HG03045 (cell line): Measurements from ENCODE around the gene ITGB2.

ENCODE experiments used
- ATAC-seq: cut with Tn5 transposase; IDR thresholded peaks from one replicate; pipeline ENCODE4 v1.9.1; 2021; ENCODE audit warnings: mild to moderate bottlenecking, moderate library complexity; ENCODE audit not compliant: unreplicated experiment

Gene ITGB2

DNA sequence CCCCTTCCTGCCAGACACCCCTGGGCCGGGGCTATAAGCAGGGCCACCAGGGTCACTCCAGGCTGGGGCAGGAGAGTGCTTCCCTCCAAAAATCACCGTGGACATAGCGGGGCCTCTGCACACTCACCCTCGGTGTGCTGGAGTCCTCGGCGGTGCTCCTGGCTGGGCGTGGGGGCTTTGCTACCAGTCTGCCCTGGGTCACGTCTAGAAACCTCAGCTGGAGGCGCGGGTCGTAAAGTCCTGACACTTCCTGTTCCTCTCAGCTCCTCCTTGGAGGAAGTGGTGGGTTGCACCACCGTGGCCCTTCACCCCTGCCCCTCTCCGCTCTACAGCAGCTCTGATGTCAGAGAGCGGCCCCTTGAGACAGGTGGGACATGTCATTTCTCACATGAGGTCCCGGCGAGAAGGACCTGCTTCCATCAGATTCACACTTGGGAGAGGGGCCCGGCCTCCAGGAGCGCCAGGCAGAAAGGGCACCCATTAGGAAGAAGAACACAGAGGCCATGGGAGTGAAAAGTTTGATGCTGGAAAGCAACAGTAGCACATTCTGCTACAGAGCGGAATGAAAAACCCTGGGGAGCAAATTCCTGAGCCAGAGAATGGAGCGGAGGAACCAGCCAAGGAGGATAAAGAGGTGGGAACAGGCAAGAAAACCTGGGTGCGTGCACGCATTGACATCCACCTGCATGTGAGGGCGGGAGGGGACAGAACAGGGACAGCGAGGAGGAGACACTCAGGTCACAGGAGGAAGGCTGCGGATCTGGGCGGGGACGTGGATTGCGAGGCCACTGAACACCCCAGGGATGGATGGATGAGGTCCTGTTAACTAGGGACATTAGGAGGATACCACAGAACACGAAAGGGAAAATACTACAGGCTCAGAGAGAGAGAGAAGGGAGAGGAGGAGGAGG lies at the start of gene ITGB2:
Gene ITGB2, minus strand, starts transcription at position 206 of the 911 bp plus-strand sequence. CDS start 10,117 bp downstream, outside the sequence.
- no peak for ATAC-seq

DNA sequence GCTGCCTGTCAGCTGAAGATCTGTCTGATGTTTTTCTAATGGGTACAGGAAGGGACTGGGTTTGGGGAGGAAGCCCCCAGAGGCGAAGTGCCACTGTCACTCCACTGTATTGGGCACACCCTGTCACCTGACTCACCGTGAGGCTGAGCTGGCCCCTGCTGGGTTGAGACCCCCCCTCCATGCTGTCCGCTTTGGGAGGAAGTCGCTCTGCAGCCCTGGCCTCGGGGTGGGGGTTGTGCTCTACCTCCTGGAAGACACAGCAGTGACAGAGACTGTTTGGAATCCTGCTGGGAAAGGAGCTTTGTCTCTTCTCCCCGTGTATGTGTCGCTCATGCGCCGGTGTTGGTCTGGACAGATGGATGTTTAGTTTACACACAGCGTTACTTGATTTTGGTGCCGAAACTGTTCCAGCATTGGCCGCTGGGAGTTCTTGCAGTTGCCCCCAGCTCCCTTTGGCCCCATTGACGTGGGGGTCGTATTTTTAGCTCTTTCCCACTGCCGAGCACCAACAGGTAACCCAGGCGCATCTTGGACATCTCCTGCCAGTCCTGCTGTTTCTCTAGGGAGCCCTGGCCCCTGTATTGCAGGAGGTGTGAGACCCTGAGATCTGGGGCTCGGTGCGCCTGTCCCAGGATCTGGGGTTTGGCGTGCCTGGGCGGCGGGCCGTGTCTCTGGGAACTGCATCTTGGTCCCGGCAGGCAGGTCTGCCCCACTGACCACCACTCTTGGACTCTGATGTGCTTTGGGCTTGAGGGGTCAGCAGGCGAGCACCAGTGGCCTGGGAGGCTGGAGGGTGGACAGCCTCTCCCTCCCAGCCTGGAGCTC lies 49.4 kb upstream of the ITGB2 start:
- no peak for ATAC-seq

DNA sequence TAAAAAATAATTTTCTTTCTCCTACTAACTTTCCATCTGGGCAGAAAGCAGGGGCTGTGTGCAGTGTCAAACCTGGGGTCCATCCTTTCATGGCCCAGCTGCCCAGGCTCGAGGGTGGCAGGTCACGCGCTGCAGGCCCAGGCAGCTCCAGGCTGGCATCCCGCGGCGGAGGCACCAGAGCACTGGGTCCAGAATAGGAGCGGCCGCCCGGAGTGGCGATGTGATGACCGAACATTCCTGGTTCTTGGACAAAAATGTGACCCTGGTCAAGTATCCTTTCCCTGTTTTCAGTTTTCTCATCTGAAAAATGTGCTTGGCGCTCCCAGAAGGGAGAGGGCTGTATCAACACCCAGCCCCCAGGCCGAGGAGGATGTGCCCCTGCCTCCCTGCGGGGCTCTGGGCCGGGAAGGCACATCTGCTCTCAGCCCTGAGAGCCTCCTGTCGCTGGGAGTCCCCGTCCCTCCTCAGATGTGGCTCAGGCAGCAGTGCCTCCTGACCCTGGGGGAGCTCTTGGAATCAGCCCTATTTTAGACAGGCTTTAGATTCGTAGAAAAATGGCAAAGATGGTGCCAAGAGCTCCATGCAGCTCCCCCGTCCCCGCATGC lies 48.5 kb upstream of the ITGB2 start:
- no peak for ATAC-seq

DNA sequence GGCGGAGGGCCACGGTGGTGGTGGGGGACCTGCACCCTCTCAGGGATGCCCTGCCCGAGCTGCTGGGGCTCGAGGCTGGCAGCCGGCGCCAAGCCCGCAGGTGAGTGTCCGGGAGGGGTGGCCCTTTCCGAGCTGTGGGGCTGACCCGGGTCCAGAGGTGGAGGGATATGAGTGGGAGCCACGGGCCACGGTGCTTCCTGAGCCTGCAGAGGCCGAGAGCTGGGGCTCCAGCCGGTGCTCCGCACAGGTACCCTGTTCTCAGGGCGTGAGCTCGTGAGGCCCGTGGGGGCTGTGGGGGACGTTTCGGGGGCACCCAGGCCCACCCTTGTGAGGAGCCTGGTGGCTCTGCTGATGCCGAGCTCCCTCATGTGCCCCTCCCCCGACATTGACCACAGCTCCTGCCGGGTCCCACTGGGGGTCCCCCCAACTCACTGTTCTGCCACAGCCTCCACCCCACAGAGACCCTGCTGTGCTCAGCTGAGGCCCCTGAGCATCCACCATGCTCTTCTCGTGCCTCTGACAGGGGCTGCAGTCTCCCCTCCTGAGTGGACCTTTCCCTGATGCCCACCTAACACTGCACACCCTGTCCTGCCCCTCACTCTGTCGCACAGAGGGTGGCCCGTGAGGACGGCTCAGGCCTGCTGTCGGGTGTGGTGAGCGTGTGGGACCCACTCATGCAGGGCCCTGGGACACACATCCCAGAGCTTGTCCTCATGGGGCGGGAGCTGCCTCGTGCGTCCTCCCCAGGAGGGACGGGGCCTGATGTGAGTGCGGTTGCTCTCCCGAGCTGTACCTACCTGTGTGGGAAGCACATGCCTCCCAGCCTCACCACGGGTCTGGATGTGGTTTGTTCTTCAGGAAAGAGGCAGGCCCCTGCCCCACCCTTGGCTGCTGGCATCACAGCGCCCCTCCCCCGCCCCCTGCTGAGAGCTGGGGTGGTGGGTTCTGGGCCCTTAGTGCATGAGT lies 46.7 kb upstream of the ITGB2 start:
- no peak for ATAC-seq

DNA sequence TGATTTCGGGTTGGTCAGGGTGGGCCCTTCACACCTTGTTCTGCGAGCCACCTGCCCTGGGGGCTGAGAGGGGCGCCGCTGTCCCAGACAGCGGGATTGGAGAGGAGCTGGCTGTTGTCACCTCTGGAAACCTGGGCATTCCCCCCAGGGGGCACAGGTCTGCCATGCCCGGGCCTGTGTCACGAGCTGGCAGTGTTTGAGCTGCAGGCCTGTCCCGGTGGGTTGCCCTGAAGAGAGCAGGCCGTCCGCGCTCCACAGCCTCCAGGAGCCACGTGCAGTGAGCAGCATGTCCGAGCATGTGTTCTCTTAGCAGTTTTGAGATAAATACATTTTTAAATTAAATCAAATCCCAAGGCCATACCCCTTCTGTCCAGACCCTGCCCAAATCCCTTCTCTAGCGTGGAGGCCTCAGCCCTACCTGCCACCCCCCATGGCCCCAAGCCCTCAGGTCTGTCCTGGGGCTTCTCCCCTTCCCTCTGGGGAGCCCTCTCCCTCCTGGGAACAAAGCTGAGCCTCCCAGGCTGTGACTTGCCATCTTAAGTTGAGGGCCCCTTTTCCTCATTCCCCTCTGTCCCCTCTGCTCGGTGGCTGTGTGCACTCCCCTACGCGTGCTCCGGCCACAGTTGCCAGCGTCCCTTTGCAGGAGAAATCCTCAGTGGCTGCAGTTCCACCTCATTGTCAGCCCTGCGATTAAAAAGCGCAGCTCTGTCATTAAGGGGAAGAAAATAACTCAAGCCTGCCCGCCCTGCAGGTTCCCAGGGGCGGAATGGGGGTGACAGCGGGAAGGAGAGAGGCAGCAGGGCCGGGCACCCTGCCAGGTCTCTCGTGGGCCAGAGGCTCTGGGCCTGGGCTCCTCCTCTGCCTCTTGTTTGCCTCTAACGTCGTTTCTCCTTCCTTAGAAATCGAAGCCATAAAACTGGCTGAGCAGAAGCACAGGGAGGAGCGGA lies 45.7 kb upstream of the ITGB2 start:
- ATAC-seq = no peak

DNA sequence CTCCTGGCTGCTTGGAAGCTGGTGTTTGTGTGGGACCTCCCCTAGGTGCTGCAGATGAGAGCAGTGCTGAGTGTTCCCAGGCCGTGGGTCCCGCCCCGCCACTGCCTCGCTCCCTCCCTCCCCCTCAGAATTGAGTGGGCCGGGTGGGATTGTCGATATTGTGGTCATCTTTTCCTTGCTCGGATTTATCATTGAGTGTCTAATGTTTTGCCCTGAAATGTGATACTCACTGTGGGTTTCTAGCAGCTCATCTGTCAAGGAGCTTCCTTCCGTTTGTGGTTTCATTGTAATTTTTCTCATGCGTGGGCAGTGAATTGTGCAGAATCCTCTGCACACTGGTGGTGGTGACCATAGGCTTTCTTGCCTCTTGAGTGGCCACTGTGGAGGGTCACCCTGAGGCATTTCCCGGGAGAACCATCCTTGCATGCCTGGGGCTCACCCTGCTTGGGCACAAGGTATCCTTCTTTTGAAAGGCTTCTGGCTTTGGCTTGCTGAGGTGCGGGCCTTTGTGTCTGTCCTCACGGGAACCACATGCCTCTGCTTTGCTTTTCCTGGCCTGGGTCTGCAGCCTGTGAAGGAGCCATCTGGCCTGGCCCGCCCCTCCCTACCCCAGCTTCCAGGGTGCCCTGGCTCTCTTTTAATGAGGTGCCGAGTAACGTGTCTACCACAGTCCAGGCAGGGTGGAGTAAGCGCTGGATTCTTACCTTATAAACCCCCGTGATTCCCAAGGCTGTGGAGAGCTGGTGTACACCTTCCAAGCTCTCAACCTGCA lies 44.7 kb upstream of the ITGB2 start:
- ATAC-seq = no peak

DNA sequence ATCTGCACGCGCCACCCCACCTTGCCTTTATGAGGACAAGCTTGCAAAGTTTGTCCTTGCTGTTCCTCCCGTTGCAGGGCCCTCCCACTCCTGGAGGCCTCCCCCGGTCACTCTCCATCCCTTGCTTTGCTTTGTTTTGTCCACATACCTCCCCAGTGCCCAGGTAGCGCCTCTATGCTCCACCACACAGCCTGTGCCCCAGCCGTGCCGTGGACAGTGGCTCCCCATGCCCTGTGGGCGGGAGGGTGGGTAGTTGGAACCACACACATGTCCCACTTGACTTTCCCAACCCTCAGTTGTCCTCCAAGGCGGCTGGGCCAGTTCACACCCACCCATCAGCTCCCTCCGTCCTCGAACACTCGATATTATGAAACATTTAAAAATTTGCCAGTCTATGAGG lies 43.7 kb upstream of the ITGB2 start:
- ATAC-seq = no peak

DNA sequence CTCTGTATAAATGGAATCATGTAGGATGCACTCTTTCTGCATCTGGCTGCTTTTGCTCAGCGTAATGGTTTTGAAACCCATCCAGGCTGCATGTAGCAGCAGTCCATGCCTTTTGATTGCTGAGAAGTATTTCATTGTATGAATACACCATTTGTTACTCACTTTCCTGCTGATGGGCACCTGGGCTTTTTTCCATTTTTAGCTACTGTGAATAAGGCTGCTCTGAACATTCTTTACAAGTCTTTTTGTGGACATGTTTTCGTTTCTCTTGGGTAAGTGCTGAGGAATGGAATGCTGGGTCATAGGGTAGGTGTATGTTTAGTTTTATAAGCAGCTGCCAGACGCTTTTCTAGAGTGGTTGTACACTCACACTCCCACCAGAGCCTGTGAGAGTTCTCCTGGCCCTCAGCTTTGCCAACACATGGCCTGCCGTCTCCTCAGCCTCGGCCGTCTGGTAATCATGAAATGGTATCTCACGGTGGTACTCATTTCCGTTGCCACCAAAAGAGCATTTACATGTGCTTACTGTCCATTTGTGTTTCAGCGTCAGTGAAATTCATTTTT lies 41.8 kb upstream of the ITGB2 start:
- no peak for ATAC-seq

DNA sequence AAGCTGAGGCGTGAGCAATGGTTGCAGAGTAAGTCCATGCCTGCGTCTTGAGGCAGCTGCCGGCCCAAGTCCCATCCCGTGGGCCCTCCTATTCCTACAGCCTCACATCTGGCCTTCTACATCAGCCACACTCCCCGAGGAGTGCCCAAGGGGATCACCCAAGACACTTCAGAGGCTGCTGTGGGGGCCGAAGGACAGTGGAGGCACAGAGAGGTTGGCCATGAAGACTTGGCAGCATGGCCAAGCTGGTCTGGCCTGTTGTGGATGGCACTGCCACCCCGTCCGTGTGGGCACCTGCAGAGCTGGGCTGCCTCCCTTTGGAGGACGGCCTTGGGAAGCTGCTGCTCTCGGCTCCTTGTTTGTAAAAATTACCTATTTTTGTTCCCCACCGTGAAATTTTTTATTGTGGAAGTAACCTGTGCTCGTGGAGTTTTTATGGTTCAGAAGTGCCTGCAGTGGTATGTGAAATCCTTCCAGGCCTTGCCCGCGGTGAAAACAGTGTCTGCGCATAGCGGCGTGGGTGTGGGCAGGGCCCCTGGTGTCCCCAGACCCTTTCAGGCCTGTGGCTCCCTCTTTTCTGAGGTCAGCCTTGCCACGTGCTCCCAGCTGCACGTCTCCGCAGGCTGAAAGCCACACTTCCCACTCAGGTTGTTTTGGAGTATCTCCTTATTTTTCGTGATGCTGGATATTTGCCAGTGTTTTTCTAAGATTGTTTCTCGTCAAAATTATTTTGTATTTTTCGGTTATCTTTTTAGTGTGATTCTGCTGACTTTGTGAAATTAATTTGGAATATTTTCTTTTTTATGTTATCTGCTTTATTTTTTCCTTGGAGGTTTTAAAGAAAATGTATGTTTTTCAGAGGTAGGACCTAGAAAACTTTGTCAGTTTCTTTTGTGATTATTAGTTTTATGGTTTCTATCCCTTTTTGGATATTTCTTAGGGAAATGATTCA lies 39.7 kb upstream of the ITGB2 start:
- ATAC-seq = no peak

DNA sequence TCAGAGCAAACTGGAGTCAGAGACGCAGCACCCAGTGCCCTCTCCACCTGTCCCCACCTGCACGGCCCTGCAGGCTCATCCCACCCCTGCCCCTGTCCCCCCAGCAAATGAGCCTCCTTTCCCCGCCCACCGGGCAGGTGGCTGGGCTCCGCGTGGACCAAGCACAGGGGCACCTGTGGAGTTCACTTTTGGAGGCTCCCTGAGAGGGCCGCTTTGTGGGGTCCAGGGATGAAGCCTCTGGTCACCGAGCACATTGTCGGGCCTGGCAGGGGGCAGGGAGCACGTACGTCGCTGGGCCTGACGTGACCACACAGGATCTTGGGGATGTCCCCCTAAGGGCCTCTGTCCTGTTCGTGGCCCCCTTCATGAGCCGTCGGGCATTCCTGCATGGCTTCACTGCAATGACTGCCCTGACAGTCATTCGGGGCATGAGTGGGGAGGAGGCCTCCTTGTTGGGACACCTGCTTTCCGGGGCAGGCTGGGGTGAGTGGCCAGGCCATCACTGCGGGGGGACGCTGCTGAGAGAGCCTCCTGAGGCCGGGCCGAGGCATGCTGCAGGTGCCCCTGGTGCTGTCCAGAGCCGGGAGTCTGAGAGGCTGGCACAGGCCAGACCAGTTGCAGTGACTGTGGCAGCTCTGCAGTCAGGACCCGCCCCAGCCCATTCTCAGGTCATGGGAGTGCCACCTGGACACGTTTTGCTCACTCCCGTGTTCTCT lies 38.8 kb upstream of the ITGB2 start:
- ATAC-seq = no peak

DNA sequence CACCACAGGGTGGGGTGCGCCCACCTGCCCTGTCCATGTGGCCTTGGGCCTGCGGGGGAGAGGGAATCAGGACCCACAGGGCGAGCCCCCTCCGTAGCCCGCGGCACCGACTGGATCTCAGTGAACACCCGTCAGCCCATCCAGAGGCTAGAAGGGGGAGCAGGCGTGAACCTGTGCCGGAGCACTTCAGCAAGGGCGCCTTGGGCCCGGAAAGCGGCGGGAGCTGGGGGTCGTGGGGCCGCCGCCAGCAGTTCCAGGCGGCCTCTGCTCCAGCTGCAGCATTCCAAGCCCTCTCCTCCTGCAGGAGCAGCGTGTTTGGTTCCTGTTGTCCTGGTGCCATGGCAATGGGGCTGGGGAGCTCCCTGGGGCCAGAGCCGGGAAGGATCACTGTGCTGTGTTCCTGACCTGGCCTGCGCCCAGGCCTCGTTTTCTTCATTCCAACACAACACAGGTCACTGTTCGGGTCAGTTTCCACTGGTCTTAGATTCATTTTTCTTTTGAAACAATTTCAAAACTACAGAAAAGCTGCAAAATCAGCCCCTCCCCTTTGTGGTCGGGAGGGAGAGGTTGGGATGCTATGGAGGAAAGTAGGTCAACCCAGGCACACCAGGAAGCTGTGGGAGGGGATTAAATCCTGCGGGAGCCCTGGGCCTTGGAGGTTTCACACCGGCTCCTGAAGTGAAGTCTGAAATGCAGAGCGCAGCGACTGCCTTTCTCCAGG lies 37.9 kb upstream of the ITGB2 start:
- no peak for ATAC-seq

DNA sequence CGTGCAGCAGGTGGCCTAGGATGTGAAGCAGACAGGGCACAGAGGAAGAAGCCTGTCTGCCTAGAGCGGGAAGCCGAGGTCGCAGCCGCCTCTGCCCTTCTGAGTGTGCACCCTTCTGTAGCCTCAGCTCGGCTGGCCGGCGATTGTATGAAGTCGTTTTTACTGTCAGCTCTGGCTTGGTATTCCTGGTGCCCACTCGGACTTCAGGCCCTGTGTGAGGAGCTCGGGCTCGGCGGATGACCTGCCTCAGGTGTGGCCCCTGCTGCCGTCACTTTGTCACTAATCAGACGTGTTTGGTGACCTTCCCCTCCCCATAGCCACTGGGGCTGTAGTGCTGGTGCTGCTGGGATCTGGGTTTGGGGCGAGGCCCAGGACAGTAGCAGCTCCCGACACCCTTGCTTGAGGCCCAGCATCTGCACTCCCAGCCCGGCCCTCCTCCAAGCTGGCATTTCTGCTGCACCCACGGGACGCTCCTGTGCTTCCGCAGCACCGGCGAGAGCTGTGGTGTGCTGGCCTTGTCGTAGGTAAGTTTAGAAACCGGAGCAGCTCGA lies 37.3 kb upstream of the ITGB2 start:
- no peak for ATAC-seq

DNA sequence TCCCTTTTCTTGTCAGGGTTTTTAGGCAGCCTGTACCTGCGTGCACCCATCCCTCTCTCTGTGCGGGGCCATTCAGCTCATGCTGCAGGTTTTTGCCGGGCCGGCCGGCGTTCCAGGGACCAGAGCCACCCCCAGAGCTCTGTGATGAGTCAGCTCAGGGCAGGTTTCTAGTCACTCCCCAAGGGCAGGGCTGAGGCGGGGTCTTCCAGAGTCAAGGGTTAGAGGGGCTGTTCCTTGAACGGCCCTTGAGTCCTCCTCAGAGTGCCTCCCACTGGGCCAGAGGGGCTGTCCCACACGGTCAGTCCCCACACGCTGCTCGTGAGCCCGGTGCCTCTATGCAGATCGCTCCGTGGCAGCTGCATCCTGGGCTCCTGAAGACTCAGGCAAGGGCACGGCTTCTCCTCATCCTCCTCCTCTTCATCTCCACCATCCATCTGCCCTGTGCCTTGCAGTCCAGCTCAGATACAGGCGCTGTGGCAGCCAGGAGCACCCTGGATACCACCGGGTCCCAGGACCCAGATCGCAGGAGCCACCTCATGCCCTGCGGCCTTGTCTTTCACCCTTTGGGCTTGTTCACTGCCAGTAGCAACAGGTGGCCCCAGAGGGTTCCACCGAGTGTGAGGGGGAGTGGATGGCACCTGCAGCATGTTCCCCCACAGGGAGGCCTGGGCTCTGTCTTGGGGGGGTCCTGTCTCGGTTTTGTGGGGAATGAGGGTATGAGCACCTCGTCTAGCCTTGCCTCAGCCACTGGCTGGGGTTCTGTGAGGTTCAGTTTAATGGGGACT lies 36.5 kb upstream of the ITGB2 start:
- no peak for ATAC-seq

DNA sequence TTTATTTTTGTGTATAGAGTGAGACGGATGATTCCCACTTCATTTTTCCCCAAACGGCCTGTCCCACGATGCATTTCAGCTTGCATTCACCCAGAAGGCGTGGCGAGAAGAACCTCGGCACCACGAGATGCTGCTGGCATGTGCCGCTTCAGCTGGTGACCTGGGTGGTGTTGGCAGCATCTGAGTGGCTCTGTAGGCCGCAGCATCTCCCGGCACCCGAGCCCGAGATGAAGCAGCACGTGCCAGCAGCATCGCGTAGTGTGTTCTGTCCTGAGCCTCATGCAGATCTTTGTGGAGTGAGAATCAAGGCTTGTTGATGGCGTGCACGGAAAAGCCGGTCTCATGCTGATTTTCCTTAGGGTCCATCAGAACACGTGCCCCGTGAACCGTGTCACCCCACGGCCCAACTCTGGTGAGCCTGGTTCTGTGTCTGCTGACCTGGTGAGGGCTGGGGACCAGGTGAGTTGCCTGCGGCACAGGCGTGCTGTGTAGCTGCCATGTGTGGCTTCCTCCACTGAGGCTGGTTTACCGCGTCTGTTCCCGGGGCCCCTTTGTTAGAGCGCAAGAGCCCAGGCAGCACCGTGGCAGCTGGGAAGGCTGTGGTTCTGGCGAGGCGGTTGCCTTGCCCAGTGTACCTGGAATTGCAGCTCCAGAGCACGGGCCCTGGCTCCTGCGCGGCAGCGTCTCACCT lies 35.8 kb upstream of the ITGB2 start:
- no peak for ATAC-seq
